ENCODE measurements around the gene VIPR1.
"Not testable (repeated sequence)": the region's sequence is repeated elsewhere in the genome, so short reads cannot be mapped to it uniquely, and the experiment has no call there.

VIPR1 gene

DNA sequence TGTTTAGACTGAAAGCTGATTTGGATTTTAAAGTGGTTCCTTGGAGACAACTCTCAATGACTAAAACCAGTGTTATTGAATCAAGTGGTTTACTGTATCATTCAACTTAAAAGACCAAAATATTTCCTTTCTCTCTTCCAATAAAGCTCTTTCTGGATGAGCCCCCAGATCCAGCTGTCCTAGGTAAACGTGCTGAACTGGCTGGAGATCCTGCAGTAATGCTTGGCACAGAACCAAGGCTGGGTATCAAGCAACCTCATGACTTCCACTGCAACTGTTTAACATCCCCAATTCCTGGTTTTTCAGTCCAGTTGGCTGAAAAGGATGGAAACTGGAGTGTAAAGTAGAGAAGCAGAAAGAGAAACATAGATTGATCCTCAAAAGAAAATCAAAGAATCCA lies 50.4 kb downstream of the VIPR1 start:
- no peak overlapping the region for H3K4me3 ChIP-seq (ENCODE audit: low read depth, low read length)
- in situ Hi-C loops (cut with HindIII; ENCODE audit: low sequenced_read_pairs) = no loop called here
- TF ChIP-seq, protein P1, sequence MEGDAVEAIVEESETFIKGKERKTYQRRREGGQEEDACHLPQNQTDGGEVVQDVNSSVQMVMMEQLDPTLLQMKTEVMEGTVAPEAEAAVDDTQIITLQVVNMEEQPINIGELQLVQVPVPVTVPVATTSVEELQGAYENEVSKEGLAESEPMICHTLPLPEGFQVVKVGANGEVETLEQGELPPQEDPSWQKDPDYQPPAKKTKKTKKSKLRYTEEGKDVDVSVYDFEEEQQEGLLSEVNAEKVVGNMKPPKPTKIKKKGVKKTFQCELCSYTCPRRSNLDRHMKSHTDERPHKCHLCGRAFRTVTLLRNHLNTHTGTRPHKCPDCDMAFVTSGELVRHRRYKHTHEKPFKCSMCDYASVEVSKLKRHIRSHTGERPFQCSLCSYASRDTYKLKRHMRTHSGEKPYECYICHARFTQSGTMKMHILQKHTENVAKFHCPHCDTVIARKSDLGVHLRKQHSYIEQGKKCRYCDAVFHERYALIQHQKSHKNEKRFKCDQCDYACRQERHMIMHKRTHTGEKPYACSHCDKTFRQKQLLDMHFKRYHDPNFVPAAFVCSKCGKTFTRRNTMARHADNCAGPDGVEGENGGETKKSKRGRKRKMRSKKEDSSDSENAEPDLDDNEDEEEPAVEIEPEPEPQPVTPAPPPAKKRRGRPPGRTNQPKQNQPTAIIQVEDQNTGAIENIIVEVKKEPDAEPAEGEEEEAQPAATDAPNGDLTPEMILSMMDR (IDR thresholded peaks at IDR 0.05; ENCODE audit: low read depth, low read length) = no peak
- DNase-seq (ENCODE audit: low read depth, low spot score) = no peak

DNA sequence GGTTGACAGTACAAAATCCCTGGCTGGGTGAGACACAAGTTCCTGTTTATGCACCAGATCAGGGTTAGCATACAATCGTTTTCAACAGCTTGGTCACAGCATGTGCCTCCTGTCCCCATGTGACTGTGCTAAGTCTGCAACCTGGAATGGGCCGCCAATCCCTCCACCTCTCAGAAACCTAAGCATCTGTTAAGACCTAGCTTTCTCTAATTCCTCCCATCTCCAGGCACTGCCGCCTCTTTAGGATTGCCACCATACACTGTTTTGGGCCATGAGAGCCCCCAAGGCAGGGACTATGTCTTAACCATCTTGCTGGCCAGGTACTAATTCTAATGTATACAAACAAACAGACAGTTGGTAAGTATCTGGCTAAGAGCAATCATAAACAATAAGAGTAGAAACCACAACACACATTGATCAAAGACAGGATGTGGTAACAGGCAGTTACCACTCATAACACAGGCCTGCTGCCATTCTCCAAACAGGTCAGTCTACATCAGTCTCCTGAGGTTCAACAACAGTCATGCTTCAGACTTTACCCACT lies 53.7 kb downstream of the VIPR1 start:
- no peak overlapping the region for H3K4me3 ChIP-seq (ENCODE audit: low read depth, low read length)
- DNase-seq (ENCODE audit: low read depth, low spot score) = no peak
- TF ChIP-seq, protein P1 (IDR thresholded peaks at IDR 0.05; ENCODE audit: low read depth, low read length) = no peak
- in situ Hi-C loops (cut with HindIII; ENCODE audit: low sequenced_read_pairs) = no loop called here

DNA sequence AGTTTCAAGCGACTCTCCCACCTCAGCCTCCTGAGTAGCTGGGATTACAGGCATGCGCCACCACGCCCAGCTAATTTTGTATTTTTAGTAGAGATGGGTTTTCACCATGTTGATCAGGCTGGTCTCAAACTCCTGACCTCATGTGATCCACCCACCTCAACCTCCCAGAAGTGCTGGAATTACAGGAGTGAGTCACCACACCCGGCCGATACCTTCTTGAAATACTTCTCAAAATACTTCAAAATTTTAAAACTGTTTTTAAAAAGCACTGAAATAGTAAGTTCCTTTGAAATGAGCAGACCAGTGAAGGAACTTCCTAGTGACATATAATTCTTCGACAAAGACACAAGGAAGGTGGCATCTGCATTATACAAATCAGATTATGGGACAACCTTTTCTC lies 54.4 kb downstream of the VIPR1 start:
- not testable (repeated sequence) for H3K4me3 ChIP-seq (ENCODE audit: low read depth, low read length)

DNA sequence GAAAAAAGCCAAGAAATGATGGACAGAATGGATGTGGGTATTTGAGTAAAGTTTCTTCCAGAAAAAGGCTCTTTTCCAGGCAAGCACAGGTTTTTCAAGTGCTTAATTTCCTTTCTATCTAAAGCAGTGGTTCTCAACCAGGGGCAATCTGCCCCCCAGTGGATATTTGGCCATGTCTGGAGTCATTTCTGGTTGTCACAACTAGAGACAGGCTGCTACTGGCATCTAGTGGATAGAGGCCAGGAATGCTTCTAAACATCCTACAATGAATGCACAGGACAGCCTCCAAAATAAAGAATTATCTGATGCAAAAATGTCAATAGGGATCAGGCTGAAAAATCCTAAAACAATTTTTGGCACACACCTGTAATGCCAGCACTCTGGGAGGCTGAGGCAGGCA lies 55.4 kb downstream of the VIPR1 start:
- in situ Hi-C loops (cut with HindIII; ENCODE audit: low sequenced_read_pairs) = no loop called here
- no peak overlapping the region for H3K4me3 ChIP-seq (ENCODE audit: low read depth, low read length)
- DNase-seq (ENCODE audit: low read depth, low spot score) = no peak
- TF ChIP-seq, protein P1 (IDR thresholded peaks at IDR 0.05; ENCODE audit: low read depth, low read length) = no peak

More for the DNA sequence above, 54.4 kb downstream of the VIPR1 start:
- in situ Hi-C loops (cut with HindIII; ENCODE audit: low sequenced_read_pairs); DNase-seq (ENCODE audit: low read depth, low spot score): not testable (repeated sequence)

GRCh38 chr3:42562047-42562907 lies 59.8 kb downstream of the VIPR1 start:
- in situ Hi-C loops (cut with HindIII; ENCODE audit: low sequenced_read_pairs) = no loop called here
- no peak for DNase-seq (ENCODE audit: low read depth, low spot score)
- no peak overlapping the region for H3K4me3 ChIP-seq (ENCODE audit: low read depth, low read length)
- TF ChIP-seq, protein P1 (IDR thresholded peaks at IDR 0.05; ENCODE audit: low read depth, low read length) = no peak

DNA sequence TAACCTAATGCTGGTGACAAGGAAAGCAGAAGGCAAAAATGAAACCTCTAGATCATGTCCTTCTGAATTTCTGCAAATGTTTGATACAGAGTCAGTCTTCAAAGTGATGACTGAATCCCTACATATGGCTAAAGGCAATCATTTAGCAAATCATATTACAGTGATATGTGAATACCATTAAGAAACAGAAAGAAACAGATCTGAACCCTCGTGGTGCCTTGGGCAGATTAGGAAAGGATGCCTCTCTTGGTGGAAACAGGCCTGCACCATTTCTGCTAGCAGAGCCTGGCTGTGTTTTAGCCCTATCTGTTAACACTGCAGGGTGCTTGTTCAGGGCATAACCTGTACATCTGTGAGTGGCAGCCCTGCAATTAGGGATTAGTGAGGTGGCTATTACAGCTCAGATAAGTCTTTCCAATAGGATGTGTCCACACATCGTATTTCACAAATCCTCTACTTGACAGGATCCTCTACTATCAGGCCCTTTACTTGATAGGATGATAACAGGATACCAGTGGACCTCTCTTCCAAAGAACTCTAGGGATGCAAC lies 67.2 kb downstream of the VIPR1 start:
- H3K4me3 ChIP-seq (ENCODE audit: low read depth, low read length) = no peak overlapping the region
- TF ChIP-seq, protein P1 (IDR thresholded peaks at IDR 0.05; ENCODE audit: low read depth, low read length) = no peak
- no peak for DNase-seq (ENCODE audit: low read depth, low spot score)
- in situ Hi-C loops (cut with HindIII; ENCODE audit: low sequenced_read_pairs) = no loop called here

DNA sequence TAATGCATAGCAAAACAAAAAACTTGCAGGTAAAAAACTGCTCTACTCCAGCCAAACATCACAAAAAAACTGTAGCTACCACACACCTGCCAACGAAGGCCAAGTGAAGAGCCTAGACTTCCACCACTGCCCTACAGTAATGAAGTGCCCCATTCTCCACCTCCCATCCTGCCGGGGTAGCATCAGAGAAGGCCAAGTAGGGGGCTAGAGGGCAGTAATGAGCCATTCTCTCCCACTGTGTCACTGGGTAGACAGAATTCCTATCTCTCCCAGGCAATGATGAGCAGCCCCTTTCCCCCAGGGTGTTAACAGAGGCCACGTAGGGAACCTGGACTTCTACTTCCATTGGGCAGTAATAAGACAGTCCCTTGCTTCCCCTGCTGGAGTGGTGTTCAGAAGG lies 69.8 kb downstream of the VIPR1 start:
- TF ChIP-seq, protein P1 (IDR thresholded peaks at IDR 0.05; ENCODE audit: low read depth, low read length) = peak; percentile 56
- in situ Hi-C loops (cut with HindIII; ENCODE audit: low sequenced_read_pairs) = no loop called here
- no peak for DNase-seq (ENCODE audit: low read depth, low spot score)
- H3K4me3 ChIP-seq (ENCODE audit: low read depth, low read length) = no peak overlapping the region
